Epithelial cell of esophagus (primary cell): Measurements from ENCODE around the gene BTNL2.

ENCODE experiments used
- DNase-seq: peaks from one replicate; pipeline ENCODE4 v3.0.0; 2010; ENCODE audit warnings: low read depth
- H3K4me3 ChIP-seq: 2 replicates; pipeline ENCODE4 v1.5.1; 2011; ENCODE audit warnings: mild to moderate bottlenecking, low read length, control low read depth
- TF ChIP-seq, protein P1 (sequence below): IDR thresholded peaks from 2 replicates; pipeline ENCODE4 v1.5.1; 2011; ENCODE audit warnings: low read depth, mild to moderate bottlenecking, low read length, control low read depth, inconsistent platforms; ENCODE audit not compliant: insufficient read depth; ENCODE audit errors: missing control alignments

The BTNL2 gene

DNA sequence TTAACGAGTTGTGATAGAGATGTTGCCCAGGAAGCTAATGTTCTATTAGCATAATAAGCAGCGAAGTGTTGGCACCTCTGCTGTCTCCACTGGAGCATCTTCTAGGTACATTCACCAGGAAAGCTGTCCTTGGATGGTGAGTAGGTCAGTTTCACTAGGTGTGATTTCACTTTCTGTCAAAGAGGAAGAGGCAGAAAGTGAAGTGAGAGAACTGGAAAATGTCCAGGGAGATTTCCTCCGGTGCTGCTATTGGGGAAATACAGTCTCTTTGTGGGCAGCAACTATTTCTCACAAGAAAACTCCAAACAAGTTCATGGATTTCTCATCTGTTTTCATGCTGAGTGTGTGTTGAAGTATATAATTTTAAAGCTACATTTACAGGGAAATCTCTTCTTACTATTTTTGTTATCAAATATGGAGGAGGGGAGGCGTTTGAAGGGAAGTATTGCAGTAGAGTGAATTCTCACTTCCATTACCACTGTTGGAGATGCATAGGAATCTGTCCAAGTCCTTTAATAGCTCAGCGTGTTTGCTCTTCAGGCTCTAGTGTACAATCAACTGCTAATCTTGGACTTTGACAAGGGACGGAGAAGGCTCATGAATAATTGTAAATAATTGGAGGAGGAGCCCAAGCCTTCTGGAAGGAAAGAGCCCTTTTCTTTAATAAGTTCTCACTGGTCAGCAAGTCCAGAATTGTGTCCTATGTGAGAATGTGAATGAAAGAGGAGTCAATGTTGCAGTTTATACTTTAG lies 19.2 kb downstream of the BTNL2 start:
- TF ChIP-seq, protein P1, sequence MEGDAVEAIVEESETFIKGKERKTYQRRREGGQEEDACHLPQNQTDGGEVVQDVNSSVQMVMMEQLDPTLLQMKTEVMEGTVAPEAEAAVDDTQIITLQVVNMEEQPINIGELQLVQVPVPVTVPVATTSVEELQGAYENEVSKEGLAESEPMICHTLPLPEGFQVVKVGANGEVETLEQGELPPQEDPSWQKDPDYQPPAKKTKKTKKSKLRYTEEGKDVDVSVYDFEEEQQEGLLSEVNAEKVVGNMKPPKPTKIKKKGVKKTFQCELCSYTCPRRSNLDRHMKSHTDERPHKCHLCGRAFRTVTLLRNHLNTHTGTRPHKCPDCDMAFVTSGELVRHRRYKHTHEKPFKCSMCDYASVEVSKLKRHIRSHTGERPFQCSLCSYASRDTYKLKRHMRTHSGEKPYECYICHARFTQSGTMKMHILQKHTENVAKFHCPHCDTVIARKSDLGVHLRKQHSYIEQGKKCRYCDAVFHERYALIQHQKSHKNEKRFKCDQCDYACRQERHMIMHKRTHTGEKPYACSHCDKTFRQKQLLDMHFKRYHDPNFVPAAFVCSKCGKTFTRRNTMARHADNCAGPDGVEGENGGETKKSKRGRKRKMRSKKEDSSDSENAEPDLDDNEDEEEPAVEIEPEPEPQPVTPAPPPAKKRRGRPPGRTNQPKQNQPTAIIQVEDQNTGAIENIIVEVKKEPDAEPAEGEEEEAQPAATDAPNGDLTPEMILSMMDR: no peak
- no peak overlapping the region for H3K4me3 ChIP-seq
- no peak for DNase-seq

DNA sequence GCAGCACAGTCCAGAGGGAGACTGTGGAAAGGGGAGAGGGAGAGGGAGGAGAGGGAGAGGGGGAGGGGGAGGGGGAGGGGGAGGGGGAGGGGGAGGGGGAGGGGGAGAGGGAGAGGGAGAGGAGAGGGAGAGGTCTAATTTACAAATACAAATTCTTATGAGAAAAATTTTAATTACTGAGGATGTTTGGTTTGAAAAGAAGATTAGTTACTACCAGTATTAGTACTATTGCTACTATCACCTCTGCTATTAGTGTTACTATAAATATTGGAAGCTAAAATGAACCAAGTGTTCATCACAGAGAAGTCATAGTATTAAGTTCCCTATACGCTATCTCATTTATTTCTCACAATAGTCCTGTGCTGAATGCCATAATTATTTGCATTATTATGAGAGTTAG lies 20.9 kb downstream of the BTNL2 start:
- TF ChIP-seq, protein P1: no peak

DNA sequence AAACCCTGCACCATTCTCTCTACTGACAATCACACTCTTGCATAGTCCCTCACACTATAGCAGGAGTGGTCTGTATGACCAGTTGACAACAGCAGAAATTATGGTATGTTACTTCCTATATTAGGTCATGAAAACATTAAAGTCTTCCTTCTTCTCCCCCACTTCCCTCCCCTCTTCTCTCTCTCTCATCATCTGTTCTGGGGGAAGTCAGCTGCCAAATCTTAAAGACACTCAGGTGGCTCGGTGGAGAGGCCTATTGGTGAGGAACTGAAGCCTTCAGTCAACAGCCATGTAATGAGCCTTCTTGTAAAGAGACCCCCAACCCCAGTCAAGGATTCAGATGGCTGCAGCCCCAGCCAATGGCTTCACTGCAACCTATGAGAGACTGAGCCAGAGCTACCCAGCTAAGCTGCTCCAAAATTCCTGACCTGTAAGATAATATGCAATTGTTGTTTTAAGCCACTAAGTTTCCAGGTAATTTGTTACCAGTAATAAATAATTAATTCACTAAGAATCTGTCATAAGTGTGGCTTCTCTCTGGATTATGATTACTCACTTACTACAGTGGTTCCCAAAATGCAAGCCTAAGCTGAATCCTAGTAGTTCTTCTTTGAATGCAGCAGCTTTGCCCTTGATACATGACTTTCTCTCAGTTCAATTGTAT lies 24.1 kb downstream of the BTNL2 start:
- H3K4me3 ChIP-seq: no peak overlapping the region
- TF ChIP-seq, protein P1: no peak
- no peak for DNase-seq

More for the DNA sequence above, 20.9 kb downstream of the BTNL2 start:
- no peak for DNase-seq
- no peak overlapping the region for H3K4me3 ChIP-seq

DNA sequence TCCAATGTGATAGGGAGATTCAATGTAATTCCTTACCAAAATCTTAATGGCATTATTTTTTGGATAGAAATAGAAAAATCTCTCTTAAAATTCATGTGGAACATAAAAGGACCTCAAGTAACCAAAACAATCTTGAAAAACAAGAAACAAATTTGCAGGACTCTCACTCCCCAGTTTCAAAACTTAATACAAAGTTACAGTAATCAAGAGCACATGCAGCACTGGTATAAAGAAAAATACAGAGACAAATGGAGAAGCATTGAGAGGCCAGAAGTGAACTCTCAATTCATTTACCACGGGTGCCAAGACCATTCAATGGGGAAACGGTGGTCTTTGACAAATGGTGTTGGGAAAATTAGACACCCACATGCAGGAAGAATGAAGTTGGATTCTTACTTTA lies 27.4 kb downstream of the BTNL2 start:
- no peak overlapping the region for H3K4me3 ChIP-seq
- DNase-seq: no peak
- TF ChIP-seq, protein P1: no peak

DNA sequence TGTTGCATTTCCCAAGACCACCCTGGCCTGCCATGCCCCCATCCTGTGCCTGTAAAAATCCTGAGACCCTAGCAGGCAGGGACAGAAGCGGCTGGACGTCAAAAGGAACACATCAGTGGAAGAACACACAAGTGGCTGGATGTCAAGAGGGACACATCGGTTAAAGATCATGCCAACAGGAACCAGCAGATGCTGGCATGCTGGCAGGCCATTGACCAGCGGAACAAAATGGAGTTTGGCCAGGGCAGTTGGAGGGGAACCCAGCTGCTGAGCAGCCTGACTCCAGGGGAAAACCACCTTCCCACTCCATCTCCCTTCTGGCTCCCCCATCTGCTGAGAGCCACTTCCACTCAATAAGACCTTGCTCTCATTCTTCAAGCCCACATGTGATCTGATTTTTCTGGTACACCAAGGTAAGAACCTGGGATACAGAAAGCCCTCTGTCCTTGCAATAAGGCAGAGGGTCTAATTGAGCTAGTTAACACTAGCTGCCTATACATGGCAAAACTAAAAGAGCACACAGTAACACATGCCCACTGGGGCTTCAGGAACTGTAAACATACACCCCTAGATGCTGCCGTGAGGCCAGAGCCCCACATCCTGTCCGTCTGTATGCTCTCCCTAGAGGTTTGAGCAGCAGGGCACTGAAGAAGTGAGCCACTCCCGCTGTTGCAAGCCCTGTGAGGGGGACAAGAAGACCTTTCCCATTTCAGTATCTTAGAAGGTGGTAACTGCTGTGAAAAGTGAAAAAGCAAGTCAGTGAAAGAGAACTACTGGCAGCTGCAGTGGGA lies 31.0 kb downstream of the BTNL2 start:
- TF ChIP-seq, protein P1: no peak
- DNase-seq: no peak

DNA sequence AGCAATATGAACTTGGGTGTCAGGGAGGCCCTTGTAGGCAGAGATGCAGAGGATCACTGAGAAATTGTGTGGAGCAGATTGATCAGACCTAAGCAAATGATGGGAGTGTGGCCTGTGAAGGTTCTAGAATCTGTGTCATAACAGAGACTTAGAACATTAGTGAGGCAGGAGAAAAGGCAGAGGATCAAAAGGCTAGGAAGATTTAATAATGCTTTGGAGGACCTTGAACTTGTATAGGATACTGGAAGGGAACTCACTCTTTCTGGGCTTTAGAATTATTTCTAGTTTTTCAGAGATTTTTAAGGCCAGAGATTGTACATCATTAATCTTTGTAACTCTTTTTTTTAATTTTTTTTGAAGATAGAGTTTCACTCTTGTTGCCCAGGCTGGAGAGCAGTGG lies 35.2 kb downstream of the BTNL2 start, which contains the start of gene TSBP1:
TSBP1 (minus strand) TSS at position 101 of the 400 bp plus-strand sequence. CDS start 197 bp downstream, outside the sequence.
- DNase-seq: no peak

More for the DNA sequence above, 31.0 kb downstream of the BTNL2 start:
- no peak overlapping the region for H3K4me3 ChIP-seq

More for the DNA sequence above, 35.2 kb downstream of the BTNL2 start, which contains the start of gene TSBP1:
- H3K4me3 ChIP-seq: no peak within 1 kb of the TSS
- TF ChIP-seq, protein P1: no peak
